ENCODE data around the gene FHOD3. TPM values are rescaled to one million over a fixed set of nuclear protein-coding genes. Genes with fewer than 3 reads are reported as not detected.
A peak's percentile ranks its signal among the peaks of the same experiment; 100 is the strongest.

The FHOD3 gene
- total and polyA plus RNA-seq, 9 donors = 27.1 to 36.8 (median 33.7) TPM

- Histone ChIP-seq H3K36me3 (ENCODE audit: control insufficient read depth, insufficient read depth, low read length) (no peaks in the 10 kb centered on the region), H3K27ac (ENCODE audit: low read length) (peak overlapping the region; percentile 77), H3K4me3 (ENCODE audit: low read length) (no peak overlapping the region), H3K4me1 (ENCODE audit: control insufficient read depth, insufficient read depth, low read length) (peaks cover 11% of the 10 kb centered on the region), H3K27me3 (ENCODE audit: control insufficient read depth, insufficient read depth, low read length) (no peaks in the 10 kb centered on the region), H3K9me3 (replicated peaks; ENCODE audit: control insufficient read depth, low read depth, low read length) (no peaks in the 10 kb centered on the region)
- WGBS (ENCODE audit: insufficient coverage) = 24% methylated on average over 4 of the region's 8 CpGs
- peak; percentile 98 for DNase-seq
Observed at GRCh38 chr18:36402765-36403396, 105.4 kb downstream of the FHOD3 start.

GRCh38 chr18:36403896-36404820 is 106.6 kb downstream of the FHOD3 start:
- Histone ChIP-seq H3K27ac (ENCODE audit: low read length) (peak overlapping the region; percentile 29), H3K9me3 (replicated peaks; ENCODE audit: control insufficient read depth, low read depth, low read length) (no peaks in the 10 kb centered on the region), H3K27me3 (ENCODE audit: control insufficient read depth, insufficient read depth, low read length) (no peaks in the 10 kb centered on the region), H3K4me1 (ENCODE audit: control insufficient read depth, insufficient read depth, low read length) (peaks cover 9% of the 10 kb centered on the region), H3K4me3 (ENCODE audit: low read length) (no peak overlapping the region), H3K36me3 (ENCODE audit: control insufficient read depth, insufficient read depth, low read length) (no peaks in the 10 kb centered on the region)
- 90% methylated on average over 4 of the region's 6 CpGs for WGBS (ENCODE audit: insufficient coverage)
- DNase-seq = no peak

- H3K4me1 ChIP-seq (ENCODE audit: control insufficient read depth, insufficient read depth, low read length) = peaks cover 9% of the 10 kb centered on the region
- no peak overlapping the region for H3K27ac ChIP-seq (ENCODE audit: low read length)
- H3K9me3 ChIP-seq (replicated peaks; ENCODE audit: control insufficient read depth, low read depth, low read length) = no peaks in the 10 kb centered on the region
- H3K27me3 ChIP-seq (ENCODE audit: control insufficient read depth, insufficient read depth, low read length) = no peaks in the 10 kb centered on the region
- no peak for DNase-seq
- H3K36me3 ChIP-seq (ENCODE audit: control insufficient read depth, insufficient read depth, low read length) = no peaks in the 10 kb centered on the region
- no peak overlapping the region for H3K4me3 ChIP-seq (ENCODE audit: low read length)
- WGBS (ENCODE audit: insufficient coverage) = 80% methylated on average over 1 of the region's 2 CpGs
Observed at GRCh38 chr18:36405611-36406010, 108.1 kb downstream of the FHOD3 start.

GRCh38 chr18:36406805-36407204 is 109.3 kb downstream of the FHOD3 start:
- Histone ChIP-seq H3K27ac (ENCODE audit: low read length) (no peak overlapping the region), H3K4me1 (ENCODE audit: control insufficient read depth, insufficient read depth, low read length) (peaks cover 9% of the 10 kb centered on the region), H3K4me3 (ENCODE audit: low read length) (no peak overlapping the region), H3K36me3 (ENCODE audit: control insufficient read depth, insufficient read depth, low read length) (no peaks in the 10 kb centered on the region), H3K27me3 (ENCODE audit: control insufficient read depth, insufficient read depth, low read length) (no peaks in the 10 kb centered on the region), H3K9me3 (replicated peaks; ENCODE audit: control insufficient read depth, low read depth, low read length) (no peaks in the 10 kb centered on the region)
- DNase-seq = no peak
- 56% methylated on average over 3 of the region's 5 CpGs for whole genome bisulfite sequencing (ENCODE audit: insufficient coverage)

- no peaks in the 10 kb centered on the region for H3K36me3 ChIP-seq (ENCODE audit: control insufficient read depth, insufficient read depth, low read length)
- no peak for DNase-seq
- H3K27ac ChIP-seq (ENCODE audit: low read length) = no peak overlapping the region
- 95% methylated on average over 5 of the region's 5 CpGs for WGBS (ENCODE audit: insufficient coverage)
- no peaks in the 10 kb centered on the region for H3K9me3 ChIP-seq (replicated peaks; ENCODE audit: control insufficient read depth, low read depth, low read length)
- no peak overlapping the region for H3K4me3 ChIP-seq (ENCODE audit: low read length)
- H3K4me1 ChIP-seq (ENCODE audit: control insufficient read depth, insufficient read depth, low read length) = peaks cover 3% of the 10 kb centered on the region
- no peaks in the 10 kb centered on the region for H3K27me3 ChIP-seq (ENCODE audit: control insufficient read depth, insufficient read depth, low read length)
Observed at GRCh38 chr18:36408606-36409005, 111.1 kb downstream of the FHOD3 start.

GRCh38 chr18:36409779-36410178 is 112.3 kb downstream of the FHOD3 start:
- no peaks in the 10 kb centered on the region for H3K9me3 ChIP-seq (replicated peaks; ENCODE audit: control insufficient read depth, low read depth, low read length)
- 80% methylated on average over 1 of the region's 5 CpGs for WGBS (ENCODE audit: insufficient coverage)
- H3K4me3 ChIP-seq (ENCODE audit: low read length) = no peak overlapping the region
- no peak for DNase-seq
- no peaks in the 10 kb centered on the region for H3K4me1 ChIP-seq (ENCODE audit: control insufficient read depth, insufficient read depth, low read length)
- H3K27me3 ChIP-seq (ENCODE audit: control insufficient read depth, insufficient read depth, low read length) = no peaks in the 10 kb centered on the region
- no peak overlapping the region for H3K27ac ChIP-seq (ENCODE audit: low read length)
- H3K36me3 ChIP-seq (ENCODE audit: control insufficient read depth, insufficient read depth, low read length) = no peaks in the 10 kb centered on the region

GRCh38 chr18:36410346-36410745 is 112.8 kb downstream of the FHOD3 start:
- Histone ChIP-seq H3K27me3 (ENCODE audit: control insufficient read depth, insufficient read depth, low read length) (no peaks in the 10 kb centered on the region), H3K4me3 (ENCODE audit: low read length) (no peak overlapping the region), H3K9me3 (replicated peaks; ENCODE audit: control insufficient read depth, low read depth, low read length) (no peaks in the 10 kb centered on the region), H3K27ac (ENCODE audit: low read length) (no peak overlapping the region), H3K36me3 (ENCODE audit: control insufficient read depth, insufficient read depth, low read length) (no peaks in the 10 kb centered on the region), H3K4me1 (ENCODE audit: control insufficient read depth, insufficient read depth, low read length) (no peaks in the 10 kb centered on the region)
- no peak for DNase-seq
- no CpG with 5 or more reads among the region's 3 CpGs for WGBS (ENCODE audit: insufficient coverage)

- no peaks in the 10 kb centered on the region for H3K36me3 ChIP-seq (ENCODE audit: control insufficient read depth, insufficient read depth, low read length)
- H3K4me1 ChIP-seq (ENCODE audit: control insufficient read depth, insufficient read depth, low read length) = no peaks in the 10 kb centered on the region
- WGBS (ENCODE audit: insufficient coverage) = no CpG with 5 or more reads among the region's 3 CpGs
- DNase-seq = no peak
- no peak overlapping the region for H3K4me3 ChIP-seq (ENCODE audit: low read length)
- no peaks in the 10 kb centered on the region for H3K9me3 ChIP-seq (replicated peaks; ENCODE audit: control insufficient read depth, low read depth, low read length)
- no peaks in the 10 kb centered on the region for H3K27me3 ChIP-seq (ENCODE audit: control insufficient read depth, insufficient read depth, low read length)
- H3K27ac ChIP-seq (ENCODE audit: low read length) = no peak overlapping the region
Observed at GRCh38 chr18:36411745-36412168, 114.2 kb downstream of the FHOD3 start.

- Histone ChIP-seq H3K4me1 (ENCODE audit: control insufficient read depth, insufficient read depth, low read length) (no peaks in the 10 kb centered on the region), H3K36me3 (ENCODE audit: control insufficient read depth, insufficient read depth, low read length) (no peaks in the 10 kb centered on the region), H3K9me3 (replicated peaks; ENCODE audit: control insufficient read depth, low read depth, low read length) (no peaks in the 10 kb centered on the region), H3K27me3 (ENCODE audit: control insufficient read depth, insufficient read depth, low read length) (no peaks in the 10 kb centered on the region), H3K4me3 (ENCODE audit: low read length) (no peak overlapping the region), H3K27ac (ENCODE audit: low read length) (no peak overlapping the region)
- DNase-seq = no peak
- no CpG with 5 or more reads among the region's 1 CpG for WGBS (ENCODE audit: insufficient coverage)
Observed at GRCh38 chr18:36412778-36413177, 115.3 kb downstream of the FHOD3 start.

GRCh38 chr18:36415171-36415570 is 117.7 kb downstream of the FHOD3 start:
- no peaks in the 10 kb centered on the region for H3K36me3 ChIP-seq (ENCODE audit: control insufficient read depth, insufficient read depth, low read length)
- no peak overlapping the region for H3K27ac ChIP-seq (ENCODE audit: low read length)
- DNase-seq = no peak
- WGBS (ENCODE audit: insufficient coverage) = no CpG with 5 or more reads among the region's 1 CpG
- peaks cover 12% of the 10 kb centered on the region for H3K4me1 ChIP-seq (ENCODE audit: control insufficient read depth, insufficient read depth, low read length)
- H3K4me3 ChIP-seq (ENCODE audit: low read length) = no peak overlapping the region
- H3K9me3 ChIP-seq (replicated peaks; ENCODE audit: control insufficient read depth, low read depth, low read length) = no peaks in the 10 kb centered on the region
- H3K27me3 ChIP-seq (ENCODE audit: control insufficient read depth, insufficient read depth, low read length) = no peaks in the 10 kb centered on the region
